Activated CD4-positive, CD25-positive, alpha-beta regulatory T cell (primary cell): ENCODE measurements around the gene NEU4.
"Not testable (repeated sequence)": the region's sequence is repeated elsewhere in the genome, so short reads cannot be mapped to it uniquely, and the experiment has no call there.

Source experiments
- DNase-seq, 4 experiments: peaks; one replicate each; lab custom pipeline; 2025; lab: John Stamatoyannopoulos, UW

NEU4 gene

GRCh38 chr2:241799522-241800197 is 9.3 kb upstream of the NEU4 start:
- no peak for DNase-seq

GRCh38 chr2:241800198-241800903 is 8.6 kb upstream of the NEU4 start:
- DNase-seq, result not testable (repeated sequence)

- DNase-seq, result no peak
These were observed 7.2 kb upstream of the NEU4 start for GRCh38 chr2:241801611-241802420.

- no peak for DNase-seq
These were observed 6.3 kb upstream of the NEU4 start for GRCh38 chr2:241802421-241803318.

GRCh38 chr2:241803387-241804325 is 5.3 kb upstream of the NEU4 start:
- DNase-seq, result no peak

- DNase-seq, result no peak
These were observed 4.4 kb upstream of the NEU4 start for GRCh38 chr2:241804326-241805229.

GRCh38 chr2:241806217-241806616 is 2.8 kb upstream of the NEU4 start:
- not testable (repeated sequence) for DNase-seq

GRCh38 chr2:241808051-241808720 is 807 bp upstream of the NEU4 start:
- no peak for DNase-seq

- DNase-seq, result no peak
These were observed 652 bp downstream of the NEU4 start for GRCh38 chr2:241809383-241810306.

- DNase-seq, result no peak
These were observed 1.6 kb downstream of the NEU4 start for GRCh38 chr2:241810307-241811200.

- DNase-seq, result no peak
These were observed 2.4 kb downstream of the NEU4 start for GRCh38 chr2:241811201-241811951.

- DNase-seq, result no peak
These were observed 3.1 kb downstream of the NEU4 start for GRCh38 chr2:241811952-241812729.

GRCh38 chr2:241812730-241813643 is 4.0 kb downstream of the NEU4 start:
- DNase-seq, result no peak
